Upper lobe of right lung (tissue), 1 donor: ENCODE measurements around the gene GPRC5C. TPM values are rescaled to one million over a fixed set of nuclear protein-coding genes. Genes with fewer than 3 reads are reported as not detected.
"Not testable (repeated sequence)": the region's sequence is repeated elsewhere in the genome, so short reads cannot be mapped to it uniquely, and the experiment has no call there.

Experiments
- ATAC-seq: fragments of 200-7000 bp; cut with Tn5 transposase; one replicate; pipeline ENCODE4 v1.9.1; 2020; ENCODE audit warnings: mild to moderate bottlenecking, moderate library complexity
- DNase-seq: peaks from one replicate; pipeline ENCODE4 v3.0.0-alpha.2; 2020
- H3K27ac ChIP-seq: fragments of 200-600 bp; one replicate; pipeline ENCODE4 v1.8.0; 2022
- H3K27me3 ChIP-seq: fragments of 200-600 bp; one replicate; pipeline ENCODE4 v1.8.0; 2022; ENCODE audit warnings: mild to moderate bottlenecking
- H3K36me3 ChIP-seq: fragments of 200-600 bp; one replicate; pipeline ENCODE4 v1.8.0; 2022
- H3K4me1 ChIP-seq: fragments of 200-600 bp; one replicate; pipeline ENCODE4 v1.8.0; 2022
- H3K4me3 ChIP-seq: fragments of 200-600 bp; one replicate; pipeline ENCODE4 v1.8.0; 2022; ENCODE audit warnings: mild to moderate bottlenecking
- H3K9me3 ChIP-seq: fragments of 200-600 bp; one replicate; pipeline ENCODE4 v1.8.0; 2022
- intact Hi-C: fragments of 100-400 bp; cut with DNase I; formaldehyde crosslinking; loops from one replicate; pipeline ENCODE4 v1.11.0; 2022
- total RNA-seq: library from RNA; stranded (reverse); fragmentation: NEBNext Ultra II Directional; extraction: Animal tissue kit (Norgen Biotek cat#: 25700); gene quantifications from one replicate; pipeline ENCODE4 v1.2.1, GENCODE V29; 2021
- TF ChIP-seq, protein P1 (sequence below): fragments of 200-600 bp; IDR thresholded peaks from one replicate; pipeline ENCODE4 v1.8.0; 2022; ENCODE audit warnings: antibody characterized with exemption
- donor health status: DM: no; HTN: yes; CAD: no; lungs with severe emphysema.

GPRC5C gene
- total RNA-seq, 1 donor from 2014 or later = 48.6 TPM

DNA sequence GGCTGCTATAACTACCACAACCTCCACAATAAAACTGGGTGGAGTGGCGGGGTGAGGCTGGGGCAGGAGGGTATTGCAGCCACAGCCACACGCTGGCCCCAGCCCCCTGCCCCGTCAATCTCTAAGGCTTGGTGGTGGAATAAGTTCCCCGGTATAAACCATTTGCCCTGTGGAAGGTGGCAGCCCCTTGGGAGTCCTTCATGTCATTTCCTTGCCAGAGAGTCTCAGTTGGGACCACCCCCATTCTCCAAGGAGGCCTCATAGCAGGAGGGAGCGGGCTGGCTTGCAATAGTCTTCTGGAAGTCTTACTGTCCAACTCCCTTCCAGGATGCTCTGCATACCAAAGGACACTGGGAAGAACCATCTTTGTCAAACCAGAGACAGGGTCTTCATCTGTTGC, 54.0 kb downstream of the GPRC5C start:
- Histone ChIP-seq H3K27me3 (peaks cover 7% of the 10 kb centered on the region), H3K36me3 (peaks cover 8% of the 10 kb centered on the region), H3K27ac (no peak overlapping the region), H3K4me1 (no peaks in the 10 kb centered on the region), H3K9me3 (no peaks in the 10 kb centered on the region), H3K4me3 (no peak overlapping the region)
- TF ChIP-seq, protein P1, sequence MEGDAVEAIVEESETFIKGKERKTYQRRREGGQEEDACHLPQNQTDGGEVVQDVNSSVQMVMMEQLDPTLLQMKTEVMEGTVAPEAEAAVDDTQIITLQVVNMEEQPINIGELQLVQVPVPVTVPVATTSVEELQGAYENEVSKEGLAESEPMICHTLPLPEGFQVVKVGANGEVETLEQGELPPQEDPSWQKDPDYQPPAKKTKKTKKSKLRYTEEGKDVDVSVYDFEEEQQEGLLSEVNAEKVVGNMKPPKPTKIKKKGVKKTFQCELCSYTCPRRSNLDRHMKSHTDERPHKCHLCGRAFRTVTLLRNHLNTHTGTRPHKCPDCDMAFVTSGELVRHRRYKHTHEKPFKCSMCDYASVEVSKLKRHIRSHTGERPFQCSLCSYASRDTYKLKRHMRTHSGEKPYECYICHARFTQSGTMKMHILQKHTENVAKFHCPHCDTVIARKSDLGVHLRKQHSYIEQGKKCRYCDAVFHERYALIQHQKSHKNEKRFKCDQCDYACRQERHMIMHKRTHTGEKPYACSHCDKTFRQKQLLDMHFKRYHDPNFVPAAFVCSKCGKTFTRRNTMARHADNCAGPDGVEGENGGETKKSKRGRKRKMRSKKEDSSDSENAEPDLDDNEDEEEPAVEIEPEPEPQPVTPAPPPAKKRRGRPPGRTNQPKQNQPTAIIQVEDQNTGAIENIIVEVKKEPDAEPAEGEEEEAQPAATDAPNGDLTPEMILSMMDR = no peak
- intact Hi-C loops = no loop called here
- DNase-seq (peak; percentile 19), ATAC-seq (no peak)

- H3K36me3 ChIP-seq, ATAC-seq, intact Hi-C loops, H3K9me3 ChIP-seq, H3K4me3 ChIP-seq, H3K27ac ChIP-seq, H3K4me1 ChIP-seq: not testable (repeated sequence)
- peaks cover 11% of the 10 kb centered on the region for H3K27me3 ChIP-seq
- peak; percentile 21 for DNase-seq
Observed at GRCh38 chr17:74488276-74488675, 56.4 kb downstream of the GPRC5C start.

- H3K4me3 ChIP-seq = no peak overlapping the region
- peaks cover 4% of the 10 kb centered on the region for H3K27me3 ChIP-seq
- no peaks in the 10 kb centered on the region for H3K36me3 ChIP-seq
- DNase-seq = peak; percentile 23
- no peaks in the 10 kb centered on the region for H3K4me1 ChIP-seq
- TF ChIP-seq, protein P1 = no peak
- no peaks in the 10 kb centered on the region for H3K9me3 ChIP-seq
- no peak for ATAC-seq
- H3K27ac ChIP-seq = no peak overlapping the region
- intact Hi-C loops = no loop called here
Observed at GRCh38 chr17:74490716-74491115, 58.8 kb downstream of the GPRC5C start.

- Histone ChIP-seq H3K36me3 (no peaks in the 10 kb centered on the region), H3K27ac (no peak overlapping the region), H3K9me3 (no peaks in the 10 kb centered on the region), H3K27me3 (peaks cover 4% of the 10 kb centered on the region), H3K4me3 (no peak overlapping the region), H3K4me1 (no peaks in the 10 kb centered on the region)
- TF ChIP-seq, protein P1 = no peak
- ATAC-seq (peak; percentile 66), DNase-seq (peak; percentile 12)
- intact Hi-C loops = no loop called here
Observed at GRCh38 chr17:74491626-74492025, 59.7 kb downstream of the GPRC5C start.

DNA sequence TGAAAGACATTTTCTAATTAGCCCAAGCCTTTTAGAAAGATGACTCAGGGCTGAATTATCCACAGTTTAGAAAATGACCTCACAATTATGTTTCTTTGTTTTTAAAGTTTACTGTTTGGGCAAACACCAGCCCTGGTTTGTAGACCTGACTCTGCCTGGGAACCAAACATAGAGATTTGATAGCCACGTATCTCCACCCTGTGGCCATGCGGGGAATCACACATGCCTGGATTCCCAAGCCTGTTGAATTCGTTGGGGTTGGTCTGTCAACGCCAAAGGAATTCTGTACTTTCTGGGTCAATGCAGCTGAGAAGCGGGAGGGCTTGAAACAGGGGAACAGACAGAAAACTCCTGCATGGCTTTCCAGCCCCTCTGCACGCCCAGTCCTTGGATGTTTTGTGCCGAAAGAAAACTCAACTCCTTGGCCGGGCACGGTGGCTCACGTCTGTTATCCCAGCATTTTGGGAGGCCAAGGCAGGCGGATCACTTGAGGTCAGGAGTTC, 61.5 kb downstream of the GPRC5C start:
- H3K9me3 ChIP-seq = no peaks in the 10 kb centered on the region
- H3K27me3 ChIP-seq = peaks cover 4% of the 10 kb centered on the region
- intact Hi-C loops = no loop called here
- TF ChIP-seq, protein P1 = peak; percentile 91
- H3K4me3 ChIP-seq = no peak overlapping the region
- DNase-seq (peak; percentile 80), ATAC-seq (peak; percentile 96)
- H3K36me3 ChIP-seq = no peaks in the 10 kb centered on the region
- H3K4me1 ChIP-seq = no peaks in the 10 kb centered on the region
- H3K27ac ChIP-seq = no peak overlapping the region

Other genes starting within 250 kb of the GPRC5C start
- gene RPL38, start 228.4 kb upstream of the GPRC5C start, total RNA-seq = 659 TPM
- gene TTYH2, start 218.5 kb upstream of the GPRC5C start, total RNA-seq = 7.4 TPM
- gene DNAI2, start 157.9 kb upstream of the GPRC5C start, total RNA-seq = not detected
- 0.23 TPM for gene KIF19, start 105.9 kb upstream of the GPRC5C start, total RNA-seq
- not detected for gene BTBD17, start 70.2 kb upstream of the GPRC5C start, total RNA-seq
- not detected for gene GPR142, start 64.6 kb upstream of the GPRC5C start, total RNA-seq
- gene CD300A, start 34.5 kb downstream of the GPRC5C start, total RNA-seq = 17.5 TPM
- 1.3 TPM for gene CD300LB, start 99.4 kb downstream of the GPRC5C start, total RNA-seq
- gene CD300C, start 114.0 kb downstream of the GPRC5C start, total RNA-seq = 8.2 TPM
- gene CD300H, start 135.4 kb downstream of the GPRC5C start, total RNA-seq = not detected
- not detected for gene CD300LD, start 160.2 kb downstream of the GPRC5C start, total RNA-seq
- 6.5 TPM for gene CD300E, start 191.7 kb downstream of the GPRC5C start, total RNA-seq